SK-N-SH (cell line): ENCODE data around the gene SOX18. TPM values are rescaled to one million over a fixed set of nuclear protein-coding genes. Genes with fewer than 3 reads are reported as not detected.

Source experiments
- CTCF ChIA-PET: fragments of 300-600, 350-600 bp; formaldehyde crosslinking; extraction: SDS; loops from one replicate; lab custom pipeline; 2021; lab: Yijun Ruan, JAX
- POLR2A ChIA-PET: fragments of 350-600 bp; sonication (Branson Sonifier 250); formaldehyde crosslinking; extraction: SDS; loops from one replicate; lab custom pipeline; 2020; ENCODE audit warnings: antibody characterized with exemption, inconsistent platforms; lab: Yijun Ruan, JAX
- DNase-seq: peaks from one replicate; pipeline ENCODE4 v3.0.0; 2012
- H2AFZ ChIP-seq: fragments of 200-600 bp; sonication (generic); 2 replicates; pipeline ENCODE4 v1.8.1; 2016; ENCODE audit warnings: antibody characterized with exemption, mild to moderate bottlenecking, low read depth
- H3F3A ChIP-seq: fragments of 200-600 bp; sonication (generic); replicated peaks from 2 replicates; pipeline ENCODE3; 2016; ENCODE audit warnings: antibody characterized with exemption, mild to moderate bottlenecking; ENCODE audit not compliant: insufficient read depth
- H3K27ac ChIP-seq, 2 experiments: fragments of 200-500 bp in 1 of 2; fragments of 200-600 bp in 1 of 2; sonication (Bioruptor generic) in 1 of 2; sonication (generic), shearing (Covaris generic) in 1 of 2; 2 replicates each; pipeline versions ENCODE4 v1.5.1 to v1.6.1; 2014 to 2016; ENCODE audit warnings: low read depth in 2 of 2, inconsistent platforms in 1 of 2, low read length in 1 of 2, mild to moderate bottlenecking in 1 of 2, mixed read lengths in 1 of 2
- H3K27me3 ChIP-seq: fragments of 200-600 bp; sonication (generic), shearing (Covaris generic); 2 replicates; pipeline ENCODE4 v1.6.1; 2016; ENCODE audit warnings: mixed run types; ENCODE audit not compliant: insufficient read depth
- H3K36me3 ChIP-seq, 2 experiments: fragments of 200-500 bp in 1 of 2; fragments of 200-600 bp in 1 of 2; sonication (Bioruptor generic) in 1 of 2; sonication (generic) in 1 of 2; replicated peaks in 1 of 2; 2 replicates each; pipeline versions ENCODE3 to v1.5.1; 2014 to 2016; ENCODE audit warnings: low read length in 1 of 2, mild to moderate bottlenecking in 1 of 2; ENCODE audit not compliant: insufficient read depth in 2 of 2, control insufficient read depth in 1 of 2
- H3K4me1 ChIP-seq, 2 experiments: fragments of 200-500 bp in 1 of 2; fragments of 200-600 bp in 1 of 2; sonication (Bioruptor generic) in 1 of 2; sonication (generic), shearing (Covaris generic) in 1 of 2; 2 replicates each; pipeline versions ENCODE4 v1.5.1 to v1.6.1; 2014 to 2016; ENCODE audit warnings: low read depth in 1 of 2, low read length in 1 of 2, mixed run types in 1 of 2; ENCODE audit not compliant: insufficient read depth in 2 of 2, control insufficient read depth in 1 of 2
- H3K4me2 ChIP-seq: fragments of 200-600 bp; sonication (generic), shearing (Covaris generic); 2 replicates; pipeline ENCODE4 v1.6.1; 2017; ENCODE audit warnings: mixed run types
- H3K4me3 ChIP-seq, 2 experiments: fragments of 200-500 bp in 1 of 2; fragments of 200-600 bp in 1 of 2; sonication (Bioruptor generic) in 1 of 2; sonication (generic), shearing (Covaris generic) in 1 of 2; 2 replicates each; pipeline versions ENCODE4 v1.5.1 to v1.8.1; 2014 to 2016; ENCODE audit warnings: low read depth in 2 of 2, inconsistent platforms in 1 of 2, low read length in 1 of 2, mild to moderate bottlenecking in 1 of 2, mixed read lengths in 1 of 2, moderate library complexity in 1 of 2
- H3K79me2 ChIP-seq: fragments of 200-600 bp; sonication (generic); 2 replicates; pipeline ENCODE4 v1.8.1; 2017; ENCODE audit warnings: mild to moderate bottlenecking; ENCODE audit not compliant: insufficient read depth
- H3K9ac ChIP-seq: fragments of 200-600 bp; sonication (generic); 2 replicates; pipeline ENCODE4 v1.6.1; 2017; ENCODE audit warnings: mixed run types
- H3K9me2 ChIP-seq: fragments of 200-600 bp; sonication (generic); 2 replicates; pipeline ENCODE4 v1.6.1; 2017; ENCODE audit warnings: mixed run types
- H3K9me3 ChIP-seq: fragments of 200-600 bp; sonication (generic); 2 replicates; pipeline ENCODE4 v1.6.1; 2017; ENCODE audit warnings: mixed run types, mild to moderate bottlenecking, moderate library complexity
- H4K20me1 ChIP-seq: fragments of 200-600 bp; sonication (generic); 2 replicates; pipeline ENCODE4 v1.6.1; 2017; ENCODE audit warnings: mild to moderate bottlenecking, mixed run types; ENCODE audit not compliant: insufficient read depth
- ELF1 ChIP-seq: IDR thresholded peaks from 2 replicates; pipeline ENCODE4 v1.4.0; 2012
- EP300 ChIP-seq, 2 experiments: IDR thresholded peaks; 2 replicates each; pipeline versions ENCODE4 v1.4.0 to v1.6.1; 2012; ENCODE audit warnings: borderline replicate concordance in 1 of 2, low read depth in 1 of 2, low read length in 1 of 2
- FOSL2 ChIP-seq: IDR thresholded peaks from 2 replicates; pipeline ENCODE4 v1.4.0; 2012; ENCODE audit warnings: low read depth, mild to moderate bottlenecking, moderate library complexity, borderline replicate concordance
- FOXJ3 ChIP-seq: sonication (generic); formaldehyde crosslinking; IDR thresholded peaks from 2 replicates; pipeline ENCODE4 v1.5.1; 2020; ENCODE audit warnings: mild to moderate bottlenecking, missing genetic modification reagents
- GABPA ChIP-seq: IDR thresholded peaks from 2 replicates; pipeline ENCODE4 v1.4.0; 2012; ENCODE audit warnings: low read depth, mild to moderate bottlenecking
- MEF2A ChIP-seq: IDR thresholded peaks from 2 replicates; pipeline ENCODE4 v1.4.0; 2012; ENCODE audit warnings: low read depth, borderline replicate concordance
- RAD21 ChIP-seq: IDR thresholded peaks from 2 replicates; pipeline ENCODE4 v1.6.1; 2012; ENCODE audit warnings: mild to moderate bottlenecking, low read length
- RFX5 ChIP-seq: IDR thresholded peaks from 2 replicates; pipeline ENCODE4 v1.6.1; 2012; ENCODE audit warnings: mild to moderate bottlenecking, improper control_type of control experiment, low read length
- TEAD4 ChIP-seq: IDR thresholded peaks from 2 replicates; pipeline ENCODE4 v1.4.0; 2012; ENCODE audit warnings: mild to moderate bottlenecking, borderline replicate concordance; ENCODE audit not compliant: insufficient read depth
- YY1 ChIP-seq: IDR thresholded peaks from 2 replicates; pipeline ENCODE4 v1.4.0; 2012; ENCODE audit warnings: low read depth, mild to moderate bottlenecking
- WGBS: methylation state at CpG from one replicate; pipeline ENCODE4 v1.1.6; 2017; ENCODE audit warnings: low lambda C conversion rate; 5-methylcytosine and 5-hydroxymethylcytosine counted together
- polyA plus RNA-seq, 3 experiments: library from polyadenylated mRNA; depleted of rRNA; stranded (reverse); fragments of >200 nt; gene quantifications; 2 replicates each; pipeline ENCODE4 v1.2.3, GENCODE V29; 2012
- TF ChIP-seq, protein P1 (sequence below): fragments of 200-600 bp; sonication (generic); IDR thresholded peaks from 2 replicates; pipeline ENCODE4 v1.6.1; 2017; ENCODE audit warnings: antibody characterized with exemption, mild to moderate bottlenecking, moderate library complexity
- TF ChIP-seq, protein P2 (sequence below): IDR thresholded peaks from 2 replicates; pipeline ENCODE4 v1.4.0; 2012; ENCODE audit warnings: low read depth, borderline replicate concordance
- TF ChIP-seq, protein P3 (sequence below): IDR thresholded peaks from 2 replicates; pipeline ENCODE4 v1.4.0; 2012; ENCODE audit warnings: low read depth, borderline replicate concordance
- TF ChIP-seq, protein P4 (sequence below): fragments of 150-350 bp; IDR thresholded peaks from 2 replicates; pipeline ENCODE4 v1.6.1; 2017; ENCODE audit warnings: antibody characterized with exemption, low read length, low read depth, borderline replicate concordance
- TF ChIP-seq, protein P5 (sequence below): IDR thresholded peaks from 2 replicates; pipeline ENCODE4 v1.6.1; 2012; ENCODE audit warnings: mild to moderate bottlenecking, low read depth, low read length, moderate library complexity

Gene SOX18
- polyA plus RNA-seq, 1 of the 3 experiments (the other 2 are of a cell fraction), result not detected

DNA sequence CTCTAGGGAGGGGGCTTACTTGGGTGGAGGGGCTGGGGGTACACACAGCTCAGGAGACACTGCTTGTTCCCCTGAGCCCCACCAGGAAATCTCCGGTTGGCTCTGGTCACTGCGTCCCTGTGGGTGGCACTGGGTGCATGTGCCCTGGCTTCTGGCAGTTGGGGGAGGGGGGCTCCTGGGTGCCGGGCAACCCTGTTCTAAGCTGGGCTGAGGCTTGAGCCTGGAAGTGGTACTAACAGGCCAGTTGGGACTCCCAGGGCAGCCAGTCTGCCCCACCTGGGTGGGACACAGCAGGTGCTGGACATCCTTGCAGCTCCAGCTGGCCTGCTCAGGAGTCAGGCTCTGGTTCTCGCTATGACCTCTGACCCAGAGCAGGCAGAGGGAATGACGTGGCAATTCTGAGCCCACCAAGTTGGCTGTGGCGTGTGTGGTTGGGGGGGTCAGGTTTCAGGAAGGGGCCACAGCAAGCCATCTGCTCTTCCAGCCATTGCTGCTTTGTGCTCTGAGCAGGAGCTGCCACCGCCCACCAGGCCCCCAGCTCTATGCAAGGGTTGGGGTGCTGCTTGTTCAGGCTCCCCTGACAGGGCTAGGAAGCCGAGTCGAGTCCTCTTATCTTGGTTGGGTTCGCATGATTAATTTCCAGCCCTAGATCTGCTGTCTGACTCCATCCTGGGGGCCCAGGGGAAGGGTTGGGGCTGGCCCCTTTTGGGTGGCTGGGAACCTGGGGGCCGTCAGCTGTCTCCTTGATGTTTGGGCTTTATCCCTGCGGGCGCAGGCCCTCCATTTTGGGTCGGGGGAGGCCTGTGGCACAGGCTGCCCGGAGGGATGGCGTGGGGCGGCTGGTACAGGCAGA lies 12.9 kb downstream of the SOX18 start (continued):
- TF ChIP-seq, protein P1, sequence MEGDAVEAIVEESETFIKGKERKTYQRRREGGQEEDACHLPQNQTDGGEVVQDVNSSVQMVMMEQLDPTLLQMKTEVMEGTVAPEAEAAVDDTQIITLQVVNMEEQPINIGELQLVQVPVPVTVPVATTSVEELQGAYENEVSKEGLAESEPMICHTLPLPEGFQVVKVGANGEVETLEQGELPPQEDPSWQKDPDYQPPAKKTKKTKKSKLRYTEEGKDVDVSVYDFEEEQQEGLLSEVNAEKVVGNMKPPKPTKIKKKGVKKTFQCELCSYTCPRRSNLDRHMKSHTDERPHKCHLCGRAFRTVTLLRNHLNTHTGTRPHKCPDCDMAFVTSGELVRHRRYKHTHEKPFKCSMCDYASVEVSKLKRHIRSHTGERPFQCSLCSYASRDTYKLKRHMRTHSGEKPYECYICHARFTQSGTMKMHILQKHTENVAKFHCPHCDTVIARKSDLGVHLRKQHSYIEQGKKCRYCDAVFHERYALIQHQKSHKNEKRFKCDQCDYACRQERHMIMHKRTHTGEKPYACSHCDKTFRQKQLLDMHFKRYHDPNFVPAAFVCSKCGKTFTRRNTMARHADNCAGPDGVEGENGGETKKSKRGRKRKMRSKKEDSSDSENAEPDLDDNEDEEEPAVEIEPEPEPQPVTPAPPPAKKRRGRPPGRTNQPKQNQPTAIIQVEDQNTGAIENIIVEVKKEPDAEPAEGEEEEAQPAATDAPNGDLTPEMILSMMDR, result no peak
- TF ChIP-seq, protein P2, sequence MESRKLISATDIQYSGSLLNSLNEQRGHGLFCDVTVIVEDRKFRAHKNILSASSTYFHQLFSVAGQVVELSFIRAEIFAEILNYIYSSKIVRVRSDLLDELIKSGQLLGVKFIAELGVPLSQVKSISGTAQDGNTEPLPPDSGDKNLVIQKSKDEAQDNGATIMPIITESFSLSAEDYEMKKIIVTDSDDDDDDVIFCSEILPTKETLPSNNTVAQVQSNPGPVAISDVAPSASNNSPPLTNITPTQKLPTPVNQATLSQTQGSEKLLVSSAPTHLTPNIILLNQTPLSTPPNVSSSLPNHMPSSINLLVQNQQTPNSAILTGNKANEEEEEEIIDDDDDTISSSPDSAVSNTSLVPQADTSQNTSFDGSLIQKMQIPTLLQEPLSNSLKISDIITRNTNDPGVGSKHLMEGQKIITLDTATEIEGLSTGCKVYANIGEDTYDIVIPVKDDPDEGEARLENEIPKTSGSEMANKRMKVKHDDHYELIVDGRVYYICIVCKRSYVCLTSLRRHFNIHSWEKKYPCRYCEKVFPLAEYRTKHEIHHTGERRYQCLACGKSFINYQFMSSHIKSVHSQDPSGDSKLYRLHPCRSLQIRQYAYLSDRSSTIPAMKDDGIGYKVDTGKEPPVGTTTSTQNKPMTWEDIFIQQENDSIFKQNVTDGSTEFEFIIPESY, result no peak
- TF ChIP-seq, protein P3, sequence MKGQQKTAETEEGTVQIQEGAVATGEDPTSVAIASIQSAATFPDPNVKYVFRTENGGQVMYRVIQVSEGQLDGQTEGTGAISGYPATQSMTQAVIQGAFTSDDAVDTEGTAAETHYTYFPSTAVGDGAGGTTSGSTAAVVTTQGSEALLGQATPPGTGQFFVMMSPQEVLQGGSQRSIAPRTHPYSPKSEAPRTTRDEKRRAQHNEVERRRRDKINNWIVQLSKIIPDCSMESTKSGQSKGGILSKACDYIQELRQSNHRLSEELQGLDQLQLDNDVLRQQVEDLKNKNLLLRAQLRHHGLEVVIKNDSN, result no peak
- no peak for TF ChIP-seq ELF1
- no peak for TF ChIP-seq MEF2A

DNA sequence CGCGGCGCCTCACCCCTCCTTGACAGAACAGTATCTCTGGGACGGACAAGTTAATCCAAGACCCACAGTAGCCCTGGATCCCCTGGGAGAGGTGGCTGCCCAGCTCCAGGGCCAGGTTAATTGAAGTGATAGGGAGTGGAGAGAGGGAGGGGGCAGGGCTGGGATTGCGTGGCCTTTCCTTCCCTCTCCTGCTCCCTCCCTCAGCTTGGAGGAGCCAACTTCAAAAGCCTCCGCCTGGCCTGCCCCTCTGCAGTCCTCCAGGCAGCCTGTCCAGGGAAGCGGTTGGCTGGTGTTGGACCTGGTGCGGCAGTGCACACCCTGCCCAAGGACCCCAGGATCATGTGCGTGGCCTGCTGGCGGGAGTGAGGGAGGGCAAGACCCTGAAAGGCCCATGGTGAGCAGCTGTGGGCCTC lies 13.5 kb downstream of the SOX18 start, which contains the start of gene C20orf204:
Gene C20orf204 (plus strand): TSS at position 250 of the 413 bp plus-strand sequence. CDS start 142 bp downstream, at position 392.
- POLR2A ChIA-PET, result interaction anchor here (0.8 kb wide), 1 partner anchor 9 kb away, joined by 3 read pairs; no protein-coding TSS in a partner anchor
- no peaks in the 10 kb centered on the region for H3K9me3 ChIP-seq
- H3K9me2 ChIP-seq, result no peaks in the 10 kb centered on the region
- H3K36me3 ChIP-seq, result peaks cover 2 to 27% of the 10 kb centered on the region in 2 experiments
- H2AFZ ChIP-seq, result no peak within 1 kb of the TSS
- no peak within 1 kb of the TSS for H3K9ac ChIP-seq
- H3K4me3 ChIP-seq, result no peak within 1 kb of the TSS
- H4K20me1 ChIP-seq, result 0 out of 2 replicates have a peak, but pooled peaks cover 10% of the 10 kb centered on the region
- no peak for DNase-seq
- no peak within 1 kb of the TSS for H3K27ac ChIP-seq
- no peaks in the 10 kb centered on the region for H3K27me3 ChIP-seq
- CTCF ChIA-PET, result interaction anchor here (0.9 to 7.7 kb wide), 7 partner anchors 16 to 499 kb away, joined by 3 to 61 read pairs (median 5); partner anchors contain the start of genes LKAAEAR1, PRPF6 and PTK6
- peaks cover 0 to 7% of the 10 kb centered on the region in 2 experiments; a peak in 1 of 4 replicates for H3K4me1 ChIP-seq
- H3K4me2 ChIP-seq, result no peak within 1 kb of the TSS
- H3K79me2 ChIP-seq, result no peaks in the 10 kb centered on the region
- H3F3A ChIP-seq, result no peaks in the 10 kb centered on the region
- 95% methylated on average over 9 of the region's 10 CpGs for WGBS
- TF ChIP-seq EP300 (IDR thresholded peaks at IDR 0.05; ENCODE audit: borderline replicate concordance in 1 of 2, low read depth in 1 of 2, low read length in 1 of 2) (no peak), YY1 (no peak), TEAD4 (no peak), GABPA (no peak), FOXJ3 (no peak), RFX5 (no peak), RAD21 (no peak), FOSL2 (no peak)
- TF ChIP-seq, protein P4, sequence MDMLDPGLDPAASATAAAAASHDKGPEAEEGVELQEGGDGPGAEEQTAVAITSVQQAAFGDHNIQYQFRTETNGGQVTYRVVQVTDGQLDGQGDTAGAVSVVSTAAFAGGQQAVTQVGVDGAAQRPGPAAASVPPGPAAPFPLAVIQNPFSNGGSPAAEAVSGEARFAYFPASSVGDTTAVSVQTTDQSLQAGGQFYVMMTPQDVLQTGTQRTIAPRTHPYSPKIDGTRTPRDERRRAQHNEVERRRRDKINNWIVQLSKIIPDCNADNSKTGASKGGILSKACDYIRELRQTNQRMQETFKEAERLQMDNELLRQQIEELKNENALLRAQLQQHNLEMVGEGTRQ, result no peak
- TF ChIP-seq, protein P3, result no peak
- TF ChIP-seq, protein P2, result no peak
- TF ChIP-seq, protein P5, sequence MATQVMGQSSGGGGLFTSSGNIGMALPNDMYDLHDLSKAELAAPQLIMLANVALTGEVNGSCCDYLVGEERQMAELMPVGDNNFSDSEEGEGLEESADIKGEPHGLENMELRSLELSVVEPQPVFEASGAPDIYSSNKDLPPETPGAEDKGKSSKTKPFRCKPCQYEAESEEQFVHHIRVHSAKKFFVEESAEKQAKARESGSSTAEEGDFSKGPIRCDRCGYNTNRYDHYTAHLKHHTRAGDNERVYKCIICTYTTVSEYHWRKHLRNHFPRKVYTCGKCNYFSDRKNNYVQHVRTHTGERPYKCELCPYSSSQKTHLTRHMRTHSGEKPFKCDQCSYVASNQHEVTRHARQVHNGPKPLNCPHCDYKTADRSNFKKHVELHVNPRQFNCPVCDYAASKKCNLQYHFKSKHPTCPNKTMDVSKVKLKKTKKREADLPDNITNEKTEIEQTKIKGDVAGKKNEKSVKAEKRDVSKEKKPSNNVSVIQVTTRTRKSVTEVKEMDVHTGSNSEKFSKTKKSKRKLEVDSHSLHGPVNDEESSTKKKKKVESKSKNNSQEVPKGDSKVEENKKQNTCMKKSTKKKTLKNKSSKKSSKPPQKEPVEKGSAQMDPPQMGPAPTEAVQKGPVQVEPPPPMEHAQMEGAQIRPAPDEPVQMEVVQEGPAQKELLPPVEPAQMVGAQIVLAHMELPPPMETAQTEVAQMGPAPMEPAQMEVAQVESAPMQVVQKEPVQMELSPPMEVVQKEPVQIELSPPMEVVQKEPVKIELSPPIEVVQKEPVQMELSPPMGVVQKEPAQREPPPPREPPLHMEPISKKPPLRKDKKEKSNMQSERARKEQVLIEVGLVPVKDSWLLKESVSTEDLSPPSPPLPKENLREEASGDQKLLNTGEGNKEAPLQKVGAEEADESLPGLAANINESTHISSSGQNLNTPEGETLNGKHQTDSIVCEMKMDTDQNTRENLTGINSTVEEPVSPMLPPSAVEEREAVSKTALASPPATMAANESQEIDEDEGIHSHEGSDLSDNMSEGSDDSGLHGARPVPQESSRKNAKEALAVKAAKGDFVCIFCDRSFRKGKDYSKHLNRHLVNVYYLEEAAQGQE, result no peak
